SK-N-MC (cell line): ENCODE data around the gene ARHGAP24.

Experiments used
- EZH2 ChIP-seq: fragments of 200-600 bp; sonication (generic); IDR thresholded peaks from one replicate; pipeline ENCODE4 v1.6.1; 2017; ENCODE audit warnings: antibody characterized with exemption
- FOXP2 ChIP-seq: optimal IDR thresholded peaks from 2 replicates; pipeline ENCODE3; 2011; ENCODE audit warnings: mild to moderate bottlenecking, moderate library complexity; ENCODE audit not compliant: insufficient read depth; ENCODE audit errors: extremely low read length, control extremely low read depth
- POLR2AphosphoS5 ChIP-seq: IDR thresholded peaks from 2 replicates; pipeline ENCODE4 v1.6.1; 2012; ENCODE audit warnings: mild to moderate bottlenecking, low read depth, low read length, borderline replicate concordance

GRCh38 chr4:85736571-85736970 is 261.6 kb downstream of the ARHGAP24 start:
- TF ChIP-seq FOXP2 (no peak), POLR2AphosphoS5 (no peak), EZH2 (no peak)
